Mesenchymal stem cell (in vitro differentiated cells and primary cell): ENCODE results near the gene EPM2AIP1.

Experiments
- DNase-seq: peaks from one replicate; pipeline ENCODE4 v3.0.0-alpha.2; 2013
- H2AFZ ChIP-seq: one replicate; pipeline ENCODE4 v1.6.1; 2013; ENCODE audit warnings: low read depth, mild to moderate bottlenecking, control low read depth, inconsistent platforms, low read length, moderate library complexity
- H2AK5ac ChIP-seq: 2 replicates; pipeline ENCODE4 v1.6.1; 2013; ENCODE audit warnings: low read length, moderate library complexity, mild to moderate bottlenecking, inconsistent platforms; ENCODE audit not compliant: severe bottlenecking
- H2BK120ac ChIP-seq: one replicate; pipeline ENCODE4 v1.6.1; 2013; ENCODE audit warnings: low read depth, mild to moderate bottlenecking, inconsistent platforms, low read length, moderate library complexity
- H2BK12ac ChIP-seq, 2 experiments: one replicate each; pipeline ENCODE4 v1.6.1; 2013; ENCODE audit warnings: inconsistent platforms in 2 of 2, low read length in 2 of 2, mild to moderate bottlenecking in 2 of 2, moderate library complexity in 2 of 2, control low read depth in 1 of 2
- H2BK15ac ChIP-seq: one replicate; pipeline ENCODE4 v1.6.1; 2013; ENCODE audit warnings: mild to moderate bottlenecking, low read depth, inconsistent platforms; ENCODE audit not compliant: poor library complexity, severe bottlenecking
- H2BK5ac ChIP-seq: 2 replicates; pipeline ENCODE4 v1.6.1; 2013; ENCODE audit warnings: low read depth, mild to moderate bottlenecking, low read length, control low read depth, inconsistent platforms; ENCODE audit not compliant: poor library complexity, severe bottlenecking
- H3K14ac ChIP-seq, 2 experiments: one replicate each; pipeline ENCODE4 v1.6.1; 2013; ENCODE audit warnings: inconsistent platforms in 2 of 2, low read length in 2 of 2, control low read depth in 1 of 2, mild to moderate bottlenecking in 1 of 2, moderate library complexity in 1 of 2
- H3K18ac ChIP-seq, 2 experiments: one replicate each; pipeline ENCODE4 v1.6.1; 2013; ENCODE audit warnings: inconsistent platforms in 2 of 2, low read length in 2 of 2, control low read depth in 1 of 2, low read depth in 1 of 2, mild to moderate bottlenecking in 1 of 2
- H3K23ac ChIP-seq, 2 experiments: one replicate each; pipeline ENCODE4 v1.6.1; 2013; ENCODE audit warnings: inconsistent platforms in 2 of 2, low read length in 2 of 2, mild to moderate bottlenecking in 2 of 2, moderate library complexity in 2 of 2, control low read depth in 1 of 2
- H3K27ac ChIP-seq: 2 replicates; pipeline ENCODE4 v1.5.1; 2013; ENCODE audit warnings: mild to moderate bottlenecking, moderate library complexity, low read length, control low read depth, inconsistent platforms; ENCODE audit not compliant: poor library complexity, severe bottlenecking
- H3K27me3 ChIP-seq, 2 experiments: 2 replicates each; pipeline versions ENCODE4 v1.6.1 to v1.7.0; 2013; ENCODE audit warnings: low read length in 2 of 2, mild to moderate bottlenecking in 2 of 2, moderate library complexity in 2 of 2, control low read depth in 1 of 2, inconsistent platforms in 1 of 2; ENCODE audit not compliant: control insufficient read depth in 1 of 2, insufficient read depth in 1 of 2
- H3K36me3 ChIP-seq, 2 experiments: 2 replicates each; pipeline versions ENCODE4 v1.6.1 to v1.7.0; 2013; ENCODE audit warnings: low read length in 2 of 2, control low read depth in 1 of 2, inconsistent platforms in 1 of 2, low read depth in 1 of 2, mild to moderate bottlenecking in 1 of 2; ENCODE audit not compliant: insufficient read depth in 2 of 2, control insufficient read depth in 1 of 2
- H3K4ac ChIP-seq, 2 experiments: one replicate each; pipeline ENCODE4 v1.6.1; 2013; ENCODE audit warnings: inconsistent platforms in 2 of 2, low read length in 2 of 2, mild to moderate bottlenecking in 2 of 2, moderate library complexity in 2 of 2, control low read depth in 1 of 2, low read depth in 1 of 2
- H3K4me1 ChIP-seq: 2 replicates; pipeline ENCODE4 v1.6.1; 2013; ENCODE audit warnings: low read depth, low read length, control low read depth; ENCODE audit not compliant: control insufficient read depth, insufficient read depth
- H3K4me2 ChIP-seq: 2 replicates; pipeline ENCODE4 v1.6.1; 2013; ENCODE audit warnings: low read length, mild to moderate bottlenecking, inconsistent platforms; ENCODE audit not compliant: poor library complexity, severe bottlenecking
- H3K4me3 ChIP-seq, 2 experiments: 2 replicates each; pipeline versions ENCODE4 v1.5.1 to v1.7.0; 2013; ENCODE audit warnings: low read length in 2 of 2, mild to moderate bottlenecking in 2 of 2, control low read depth in 1 of 2, low read depth in 1 of 2; ENCODE audit not compliant: insufficient read depth in 1 of 2
- H3K79me1 ChIP-seq: replicated peaks from 2 replicates; pipeline ENCODE4 v1.6.1; 2013; ENCODE audit warnings: mild to moderate bottlenecking, control low read depth, low read length, inconsistent platforms; ENCODE audit not compliant: poor library complexity, severe bottlenecking
- H3K9ac ChIP-seq: 2 replicates; pipeline ENCODE4 v1.7.0; 2013; ENCODE audit warnings: mild to moderate bottlenecking, low read length, moderate library complexity
- H3K9me3 ChIP-seq: 2 replicates; pipeline ENCODE4 v1.7.0; 2013; ENCODE audit warnings: mild to moderate bottlenecking, low read length; ENCODE audit not compliant: control insufficient read depth
- H4K8ac ChIP-seq: one replicate; pipeline ENCODE4 v1.6.1; 2013; ENCODE audit warnings: inconsistent platforms, mild to moderate bottlenecking, low read length, moderate library complexity
- H4K91ac ChIP-seq: one replicate; pipeline ENCODE4 v1.6.1; 2013; ENCODE audit warnings: mild to moderate bottlenecking, low read length, inconsistent platforms
- WGBS: methylation state at CpG from one replicate; pipeline ENCODE4 v1.1.7; 2013; ENCODE audit warnings: mixed read lengths; 5-methylcytosine and 5-hydroxymethylcytosine counted together

The EPM2AIP1 gene

DNA sequence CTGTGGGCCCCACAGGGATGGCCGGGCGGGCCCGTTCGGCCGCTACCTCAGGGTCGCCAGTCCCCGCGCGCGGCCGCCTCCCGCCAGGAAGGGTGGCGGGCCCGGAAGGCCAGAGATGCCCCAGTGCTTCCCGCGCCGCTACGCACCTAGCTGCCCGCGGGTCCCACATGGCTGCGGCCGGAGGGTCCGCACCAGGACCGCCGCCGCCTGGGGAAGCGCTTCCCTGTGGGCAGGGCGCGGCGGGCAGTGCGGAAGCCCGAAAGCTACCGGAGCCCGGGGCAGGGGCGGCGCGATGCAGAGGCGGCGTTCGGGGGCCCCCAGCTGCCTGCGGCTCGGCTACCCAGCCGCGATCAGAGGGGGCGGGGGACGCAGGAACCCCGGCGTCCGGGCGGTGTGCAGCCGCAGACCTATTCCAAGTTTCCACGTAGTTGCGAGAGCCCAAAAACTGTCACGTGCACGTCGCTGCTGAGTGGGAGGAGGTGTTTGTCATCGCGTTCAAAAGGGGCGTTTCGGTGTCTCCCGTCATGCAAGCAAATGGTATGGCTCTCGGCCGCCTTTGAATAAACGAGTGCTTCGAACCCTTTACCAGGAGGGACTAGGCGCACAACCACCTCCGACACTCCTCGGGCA is 48.2 kb downstream of the EPM2AIP1 start, which contains the start of gene TRANK1:
TRANK1 (minus strand) TSS at position 414 of the 630 bp plus-strand sequence; CDS start at position 169, 245 bp downstream.
- Histone ChIP-seq H3K18ac (peak within 1 kb of the TSS; percentile 94 to 98), H2AFZ (peak within 1 kb of the TSS; percentile 73), H2BK120ac (peak within 1 kb of the TSS; percentile 89), H2BK5ac (no peak within 1 kb of the TSS), H3K79me1 (peaks cover 3% of the 10 kb centered on the region), H3K14ac (peak within 1 kb of the TSS; percentile 74 to 79), H3K9me3 (no peaks in the 10 kb centered on the region), H3K4me2 (peak within 1 kb of the TSS; percentile 97), H3K9ac (peak within 1 kb of the TSS; percentile 78), H4K8ac (peak within 1 kb of the TSS; percentile 97), H2BK15ac (peak within 1 kb of the TSS; percentile 98), H4K91ac (peak within 1 kb of the TSS; percentile 98), H3K23ac (peak within 1 kb of the TSS in 1 of 2 experiments; percentile 98), H3K4me1 (peaks cover 12% of the 10 kb centered on the region), H3K4me3 (peak within 1 kb of the TSS; percentile 74 to 79), H3K36me3 (no peaks in the 10 kb centered on the region), H2AK5ac (no peak within 1 kb of the TSS), H3K4ac (peak within 1 kb of the TSS; percentile 69 to 94), H2BK12ac (peak within 1 kb of the TSS; percentile 54 to 93), H3K27me3 (no peaks in the 10 kb centered on the region), H3K27ac (no peak within 1 kb of the TSS)
- WGBS: 10% methylated on average over 66 of the region's 68 CpGs
- DNase-seq: peak; percentile 28

- whole genome bisulfite sequencing: 4% methylated on average over 53 of the region's 56 CpGs
These were observed 48.8 kb downstream of the EPM2AIP1 start for GRCh38 chr3:36944012-36944640.

DNA sequence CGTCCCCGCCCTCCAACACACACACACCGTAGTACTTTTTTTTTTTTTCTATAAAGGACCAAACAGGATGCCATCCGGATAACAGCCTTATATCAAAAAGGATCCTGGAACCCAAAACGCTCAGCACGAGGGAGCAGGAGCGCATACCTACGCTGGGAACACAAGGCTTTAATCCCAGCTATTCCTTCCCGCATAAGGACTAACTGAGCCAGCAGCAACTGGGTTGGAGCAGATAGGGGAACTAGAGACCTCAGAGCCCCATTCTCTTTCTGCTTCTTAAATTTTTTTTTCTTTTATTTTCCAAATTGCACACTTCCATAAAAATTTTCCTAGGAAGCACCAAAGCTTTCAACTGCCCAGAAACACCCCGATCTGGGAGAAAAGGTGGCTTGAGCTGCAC is 49.3 kb downstream of the EPM2AIP1 start:
- Histone ChIP-seq H3K9me3 (no peaks in the 10 kb centered on the region), H3K4me3 (peak overlapping the region; percentile 74 to 79), H3K4me2 (peak overlapping the region; percentile 97), H3K14ac (no peak overlapping the region), H2AFZ (peak overlapping the region; percentile 58), H2BK5ac (no peak overlapping the region), H3K4ac (peak overlapping the region in 1 of 2 experiments; percentile 60), H3K79me1 (peaks cover 4% of the 10 kb centered on the region), H3K9ac (peak overlapping the region; percentile 78), H2BK15ac (no peak overlapping the region), H2BK12ac (no peak overlapping the region), H4K91ac (no peak overlapping the region), H3K4me1 (peaks cover 12% of the 10 kb centered on the region), H3K27ac (no peak overlapping the region), H4K8ac (peak overlapping the region; percentile 97), H3K36me3 (no peaks in the 10 kb centered on the region), H2AK5ac (no peak overlapping the region), H2BK120ac (no peak overlapping the region), H3K18ac (peak overlapping the region; percentile 94 to 98), H3K27me3 (no peaks in the 10 kb centered on the region), H3K23ac (no peak overlapping the region)
- 41% methylated on average over 10 of the region's 10 CpGs for WGBS
- no peak for DNase-seq

More at GRCh38 chr3:36944012-36944640, 48.8 kb downstream of the EPM2AIP1 start:
- no peak overlapping the region for H2BK5ac ChIP-seq
- H4K91ac ChIP-seq: peak overlapping the region; percentile 98
- peak; percentile 70 for DNase-seq
- H3K23ac ChIP-seq: peak overlapping the region in 1 of 2 experiments; percentile 98
- peak overlapping the region; percentile 97 for H3K4me2 ChIP-seq
- peak overlapping the region; percentile 89 for H2BK120ac ChIP-seq
- H2BK15ac ChIP-seq: peak overlapping the region; percentile 98
- H3K4me3 ChIP-seq: peak overlapping the region; percentile 74 to 79
- H3K79me1 ChIP-seq: peaks cover 4% of the 10 kb centered on the region
- peak overlapping the region; percentile 94 to 98 for H3K18ac ChIP-seq
- no peaks in the 10 kb centered on the region for H3K27me3 ChIP-seq
- H3K36me3 ChIP-seq: no peaks in the 10 kb centered on the region
- H3K9ac ChIP-seq: peak overlapping the region; percentile 78
- H3K14ac ChIP-seq: peak overlapping the region; percentile 74 to 79
- peak overlapping the region; percentile 54 to 93 for H2BK12ac ChIP-seq
- no peak overlapping the region for H3K27ac ChIP-seq
- peak overlapping the region; percentile 69 to 94 for H3K4ac ChIP-seq
- peak overlapping the region; percentile 73 for H2AFZ ChIP-seq
- peak overlapping the region; percentile 97 for H4K8ac ChIP-seq
- no peak overlapping the region for H2AK5ac ChIP-seq
- no peaks in the 10 kb centered on the region for H3K9me3 ChIP-seq
- peaks cover 12% of the 10 kb centered on the region for H3K4me1 ChIP-seq

GRCh38 chr3:36942638-36943248 is 50.2 kb downstream of the EPM2AIP1 start:
- Histone ChIP-seq H3K27ac (no peak overlapping the region), H3K23ac (no peak overlapping the region), H3K4ac (no peak overlapping the region), H3K4me1 (peaks cover 14% of the 10 kb centered on the region), H3K14ac (no peak overlapping the region), H3K9ac (no peak overlapping the region), H3K4me3 (no peak overlapping the region), H3K4me2 (no peak overlapping the region), H2AK5ac (no peak overlapping the region), H2BK12ac (no peak overlapping the region), H2BK15ac (no peak overlapping the region), H4K91ac (no peak overlapping the region), H3K79me1 (peaks cover 4% of the 10 kb centered on the region), H4K8ac (no peak overlapping the region), H2BK5ac (no peak overlapping the region), H3K36me3 (no peaks in the 10 kb centered on the region), H3K9me3 (no peaks in the 10 kb centered on the region), H2AFZ (no peak overlapping the region), H2BK120ac (no peak overlapping the region), H3K18ac (no peak overlapping the region), H3K27me3 (no peaks in the 10 kb centered on the region)
- WGBS: 78% methylated on average over 21 of the region's 21 CpGs
- no peak for DNase-seq
